Measurements from ENCODE around the gene PALLD.

DNA sequence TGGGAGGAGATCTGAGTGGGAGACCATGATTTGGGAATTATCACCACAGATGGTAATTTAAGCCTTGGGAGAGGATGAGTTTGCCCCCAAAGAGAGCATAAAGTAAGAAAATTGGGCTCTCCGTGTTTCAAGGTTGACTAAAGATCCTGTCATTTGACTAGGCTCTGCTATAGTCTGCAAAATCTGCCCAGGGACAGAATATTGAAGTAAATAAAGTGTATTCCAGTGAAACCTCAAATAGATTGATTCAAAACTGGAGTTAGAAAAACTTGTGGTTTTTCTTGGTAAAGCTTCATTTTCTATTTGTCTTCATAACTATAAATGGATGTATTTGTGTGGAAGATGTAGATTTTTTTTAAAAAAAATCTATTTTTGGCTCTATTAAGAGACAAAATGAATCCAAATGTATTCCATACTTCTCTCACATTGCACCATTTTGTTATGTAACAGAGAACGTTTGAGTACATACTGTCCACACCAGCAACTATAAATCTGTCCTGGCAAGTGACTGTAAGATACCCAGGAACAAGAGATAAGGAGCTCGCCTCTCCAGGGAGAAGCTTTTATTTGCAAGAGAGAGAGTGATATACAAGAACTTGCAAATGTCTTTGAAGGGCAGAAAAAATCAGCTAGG lies 343.0 kb downstream of the PALLD start:
- TF ChIP-seq, protein P1, sequence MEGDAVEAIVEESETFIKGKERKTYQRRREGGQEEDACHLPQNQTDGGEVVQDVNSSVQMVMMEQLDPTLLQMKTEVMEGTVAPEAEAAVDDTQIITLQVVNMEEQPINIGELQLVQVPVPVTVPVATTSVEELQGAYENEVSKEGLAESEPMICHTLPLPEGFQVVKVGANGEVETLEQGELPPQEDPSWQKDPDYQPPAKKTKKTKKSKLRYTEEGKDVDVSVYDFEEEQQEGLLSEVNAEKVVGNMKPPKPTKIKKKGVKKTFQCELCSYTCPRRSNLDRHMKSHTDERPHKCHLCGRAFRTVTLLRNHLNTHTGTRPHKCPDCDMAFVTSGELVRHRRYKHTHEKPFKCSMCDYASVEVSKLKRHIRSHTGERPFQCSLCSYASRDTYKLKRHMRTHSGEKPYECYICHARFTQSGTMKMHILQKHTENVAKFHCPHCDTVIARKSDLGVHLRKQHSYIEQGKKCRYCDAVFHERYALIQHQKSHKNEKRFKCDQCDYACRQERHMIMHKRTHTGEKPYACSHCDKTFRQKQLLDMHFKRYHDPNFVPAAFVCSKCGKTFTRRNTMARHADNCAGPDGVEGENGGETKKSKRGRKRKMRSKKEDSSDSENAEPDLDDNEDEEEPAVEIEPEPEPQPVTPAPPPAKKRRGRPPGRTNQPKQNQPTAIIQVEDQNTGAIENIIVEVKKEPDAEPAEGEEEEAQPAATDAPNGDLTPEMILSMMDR (IDR thresholded peaks at IDR 0.05) = no peak
- no peak for TF ChIP-seq POLR2A (IDR thresholded peaks at IDR 0.05)

Measured in esophagus squamous epithelium (tissue), 4 donors.